GM20431 (cell line): ENCODE measurements around the gene PEA15.

ENCODE experiments used
- in situ Hi-C: fragments of 300-500 bp; cut with MseI, MboI; formaldehyde crosslinking; loops from one replicate; pipeline ENCODE4 v1.15.0; 2020; ENCODE audit warnings: low sequenced_read_pairs; ENCODE audit not compliant: unreplicated experiment

PEA15 gene

GRCh38 chr1:160205242-160206035 lies at the start of gene PEA15:
TSS of gene PEA15 (plus strand) at chr1:160205384. CDS start at chr1:160211545, 6,161 bp downstream.
- in situ Hi-C loops = no loop called here

GRCh38 chr1:160156361-160156760 lies 48.8 kb upstream of the PEA15 start:
- in situ Hi-C loops = no loop called here

GRCh38 chr1:160157174-160157573 lies 48.0 kb upstream of the PEA15 start:
- in situ Hi-C loops = no loop called here

- in situ Hi-C loops = no loop called here
These were observed 47.2 kb upstream of the PEA15 start for GRCh38 chr1:160158031-160158430.

GRCh38 chr1:160158534-160158933 lies 46.6 kb upstream of the PEA15 start:
- in situ Hi-C loops = no loop called here

GRCh38 chr1:160159846-160160245 lies 45.3 kb upstream of the PEA15 start:
- in situ Hi-C loops = no loop called here

- in situ Hi-C loops = no loop called here
These were observed 43.0 kb upstream of the PEA15 start for GRCh38 chr1:160161965-160162705.

GRCh38 chr1:160162931-160163330 lies 42.3 kb upstream of the PEA15 start:
- in situ Hi-C loops = no loop called here

- in situ Hi-C loops = no loop called here
These were observed 41.6 kb upstream of the PEA15 start for GRCh38 chr1:160163615-160164014.

- in situ Hi-C loops = no loop called here
These were observed 41.1 kb upstream of the PEA15 start for GRCh38 chr1:160164121-160164520.

- in situ Hi-C loops = no loop called here
These were observed 38.9 kb upstream of the PEA15 start for GRCh38 chr1:160166166-160166868.

- in situ Hi-C loops = no loop called here
These were observed 38.1 kb upstream of the PEA15 start for GRCh38 chr1:160167056-160167455.

GRCh38 chr1:160167580-160167979 lies 37.6 kb upstream of the PEA15 start:
- in situ Hi-C loops = no loop called here

GRCh38 chr1:160168016-160168415 lies 37.2 kb upstream of the PEA15 start:
- in situ Hi-C loops = no loop called here

- in situ Hi-C loops = no loop called here
These were observed 36.4 kb upstream of the PEA15 start for GRCh38 chr1:160168609-160169369.

GRCh38 chr1:160169553-160170399 lies 35.4 kb upstream of the PEA15 start:
- in situ Hi-C loops = no loop called here

- in situ Hi-C loops = no loop called here
These were observed 33.8 kb upstream of the PEA15 start for GRCh38 chr1:160171354-160171753.

GRCh38 chr1:160171980-160172379 lies 33.2 kb upstream of the PEA15 start:
- in situ Hi-C loops = no loop called here

- in situ Hi-C loops = no loop called here
These were observed 28.0 kb upstream of the PEA15 start for GRCh38 chr1:160177231-160177630.
